ENCODE results near the gene VPS26A.

DNA sequence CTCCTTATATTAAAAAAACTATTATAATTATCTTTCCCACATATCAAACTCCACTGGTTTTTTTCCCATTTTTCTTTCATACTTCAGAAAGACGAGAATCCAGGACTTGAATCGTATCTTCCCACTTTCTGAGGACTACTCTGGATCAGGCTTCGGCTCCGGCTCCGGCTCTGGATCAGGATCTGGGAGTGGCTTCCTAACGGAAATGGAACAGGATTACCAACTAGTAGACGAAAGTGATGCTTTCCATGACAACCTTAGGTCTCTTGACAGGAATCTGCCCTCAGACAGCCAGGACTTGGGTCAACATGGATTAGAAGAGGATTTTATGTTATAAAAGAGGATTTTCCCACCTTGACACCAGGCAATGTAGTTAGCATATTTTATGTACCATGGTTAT lies 20.2 kb upstream of the VPS26A start:
- TF ChIP-seq POLR2A (IDR thresholded peaks at IDR 0.05; ENCODE audit: low read length) (no peak), GATA1 (IDR thresholded peaks at IDR 0.05; ENCODE audit: low read depth, low read length) (no peak)
